Stimulated activated memory B cell treated with anti-CD40 and anti-IgM and Interleukin-4, amounts not matched to agents 10 μg/mL and 1 μg/mL and 100 μg/mL, for 72 hours (primary cell): Measurements from ENCODE around the gene RFX3.
A peak's percentile ranks its signal among the peaks of the same experiment; 100 is the strongest.

Experiments used
- ATAC-seq: fragments of 150-1000 bp; cut with Tn5 transposase; 2 replicates; pipeline ENCODE4 v1.10.0; 2021
- H3K27ac Mint-ChIP-seq: one replicate; pipeline ENCODE4 v1.8.0; 2022; ENCODE audit warnings: mild to moderate bottlenecking, mixed read lengths
- H3K27me3 Mint-ChIP-seq: one replicate; pipeline ENCODE4 v1.8.0; 2022; ENCODE audit warnings: mixed read lengths
- H3K36me3 Mint-ChIP-seq: one replicate; pipeline ENCODE4 v1.8.0; 2022; ENCODE audit warnings: mixed read lengths
- H3K4me1 Mint-ChIP-seq: one replicate; pipeline ENCODE4 v1.8.0; 2022; ENCODE audit warnings: mixed read lengths
- H3K4me3 Mint-ChIP-seq: one replicate; pipeline ENCODE4 v1.8.0; 2022; ENCODE audit warnings: mild to moderate bottlenecking, moderate library complexity, mixed read lengths
- H3K9me3 Mint-ChIP-seq: one replicate; pipeline ENCODE4 v1.8.0; 2022; ENCODE audit warnings: mixed read lengths

RFX3 gene

DNA sequence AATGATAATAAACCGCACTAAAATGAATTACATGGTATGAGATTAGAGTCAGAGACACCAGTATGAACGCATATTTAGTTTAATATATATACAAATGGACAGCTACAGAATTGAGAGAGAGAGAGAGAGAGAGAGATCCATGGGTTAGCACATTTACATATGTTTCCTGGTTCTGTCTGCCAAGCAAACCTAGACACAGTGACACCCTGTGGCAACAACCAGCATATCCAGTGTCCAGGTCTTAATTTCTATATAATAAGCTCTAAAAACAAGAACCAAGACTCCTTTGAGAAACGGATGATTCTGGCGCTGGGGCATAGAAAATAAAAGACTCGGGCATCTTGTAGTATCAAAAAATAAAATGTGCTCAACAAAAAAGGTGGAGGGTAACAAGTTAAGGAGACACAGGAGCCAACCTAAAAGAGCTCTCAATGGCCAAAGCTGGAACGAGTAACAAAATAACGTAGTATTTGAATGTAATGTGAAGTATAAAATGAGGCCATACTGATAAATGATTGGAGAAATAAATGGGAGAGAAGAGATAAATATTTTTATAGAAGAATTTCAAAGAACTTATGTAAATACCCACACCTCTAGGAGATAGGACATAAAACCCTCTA is 84.5 kb downstream of the RFX3 start:
- H3K9me3 Mint-ChIP-seq: peaks cover 3% of the 10 kb centered on the region
- H3K27ac Mint-ChIP-seq: no peak overlapping the region
- peaks cover 7% of the 10 kb centered on the region for H3K36me3 Mint-ChIP-seq

DNA sequence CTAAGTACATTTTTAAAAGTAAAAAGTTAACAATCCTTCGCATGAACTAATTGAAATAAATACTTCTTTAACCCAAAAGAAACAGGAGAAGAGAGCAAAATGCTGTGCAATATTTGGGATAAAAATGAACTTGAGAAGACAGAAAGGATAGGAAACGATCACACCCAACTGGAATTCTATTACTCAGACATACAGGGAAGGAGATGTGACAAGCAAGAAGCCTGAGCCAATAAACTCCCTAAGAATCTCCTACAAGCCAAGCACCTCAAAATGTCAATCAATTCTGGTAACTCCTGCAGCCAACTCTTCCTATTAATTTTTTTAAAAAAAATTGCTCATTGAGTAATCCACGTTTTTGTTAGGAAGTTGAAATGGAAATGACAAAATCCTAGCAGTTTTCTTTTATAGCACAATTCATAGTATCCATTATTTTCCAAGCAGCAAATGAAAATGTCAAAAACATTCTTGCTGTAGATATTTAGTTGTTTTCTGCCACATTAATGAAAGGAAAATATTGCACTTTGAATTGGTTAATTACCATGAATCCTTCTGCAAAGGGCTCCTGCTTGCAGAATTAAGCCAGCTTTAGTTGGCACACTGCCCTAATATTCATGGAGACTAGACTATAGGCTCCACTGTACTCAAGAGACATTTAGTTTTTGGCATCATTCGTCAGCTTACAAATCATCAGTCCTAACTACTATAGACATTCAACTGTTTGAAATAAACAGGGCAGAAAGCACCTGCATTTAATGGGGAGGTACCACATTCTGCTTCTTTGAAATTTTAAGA is 89.0 kb downstream of the RFX3 start:
- no peaks in the 10 kb centered on the region for H3K9me3 Mint-ChIP-seq
- no peaks in the 10 kb centered on the region for H3K27me3 Mint-ChIP-seq
- no peak for ATAC-seq
- peaks cover 19% of the 10 kb centered on the region for H3K4me1 Mint-ChIP-seq
- H3K27ac Mint-ChIP-seq: no peak overlapping the region
- peaks cover 23% of the 10 kb centered on the region for H3K36me3 Mint-ChIP-seq
- no peak overlapping the region for H3K4me3 Mint-ChIP-seq

More for the DNA sequence above, 84.5 kb downstream of the RFX3 start:
- H3K27me3 Mint-ChIP-seq: no peaks in the 10 kb centered on the region
- ATAC-seq: peak; percentile 76
- H3K4me3 Mint-ChIP-seq: no peak overlapping the region
- peaks cover 19% of the 10 kb centered on the region for H3K4me1 Mint-ChIP-seq

DNA sequence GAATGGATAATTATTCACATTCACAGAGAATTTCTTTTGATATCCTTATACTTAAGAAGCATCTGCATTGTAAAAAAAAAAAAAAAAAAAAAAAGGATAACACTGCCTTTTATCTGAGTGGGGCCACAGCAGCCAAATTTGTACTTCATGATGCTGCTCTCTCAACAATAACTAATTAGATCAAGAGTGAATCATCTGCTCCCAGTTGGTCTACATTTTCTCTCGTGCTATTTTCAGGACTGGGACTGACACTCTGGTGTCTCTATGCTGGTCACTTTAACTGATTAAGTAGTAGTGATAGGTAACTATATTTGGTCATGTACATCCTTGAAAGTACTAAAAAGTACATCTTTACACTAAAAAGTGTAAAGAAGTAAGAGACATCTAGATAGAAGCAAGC is 90.1 kb downstream of the RFX3 start:
- H3K27me3 Mint-ChIP-seq: no peaks in the 10 kb centered on the region
- ATAC-seq: no peak
- H3K4me3 Mint-ChIP-seq: no peak overlapping the region
- H3K9me3 Mint-ChIP-seq: no peaks in the 10 kb centered on the region
- peaks cover 10% of the 10 kb centered on the region for H3K4me1 Mint-ChIP-seq
- peaks cover 28% of the 10 kb centered on the region for H3K36me3 Mint-ChIP-seq
- H3K27ac Mint-ChIP-seq: no peak overlapping the region

DNA sequence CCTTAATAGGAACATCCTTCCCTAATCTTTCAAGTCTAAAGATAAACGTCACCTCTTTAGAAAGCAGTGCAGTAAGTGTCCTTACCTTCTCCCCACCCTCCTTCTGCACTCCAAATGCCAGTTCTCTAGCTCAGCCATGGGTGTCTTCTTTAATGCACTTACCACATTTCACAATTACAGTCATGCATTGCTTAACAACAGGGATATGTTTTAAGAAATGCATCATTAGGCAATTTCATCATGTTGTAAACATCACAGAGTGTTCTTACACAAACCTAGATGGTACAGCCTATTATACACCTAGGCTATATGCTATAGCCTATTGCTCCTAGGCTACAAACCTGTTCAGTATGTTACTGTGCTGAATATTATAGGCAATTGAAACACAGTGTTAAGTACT is 91.2 kb downstream of the RFX3 start:
- H3K27ac Mint-ChIP-seq: no peak overlapping the region
- peaks cover 28% of the 10 kb centered on the region for H3K36me3 Mint-ChIP-seq
- H3K27me3 Mint-ChIP-seq: no peaks in the 10 kb centered on the region
- no peak overlapping the region for H3K4me3 Mint-ChIP-seq
- no peaks in the 10 kb centered on the region for H3K9me3 Mint-ChIP-seq
- ATAC-seq: no peak
- peaks cover 6% of the 10 kb centered on the region for H3K4me1 Mint-ChIP-seq

DNA sequence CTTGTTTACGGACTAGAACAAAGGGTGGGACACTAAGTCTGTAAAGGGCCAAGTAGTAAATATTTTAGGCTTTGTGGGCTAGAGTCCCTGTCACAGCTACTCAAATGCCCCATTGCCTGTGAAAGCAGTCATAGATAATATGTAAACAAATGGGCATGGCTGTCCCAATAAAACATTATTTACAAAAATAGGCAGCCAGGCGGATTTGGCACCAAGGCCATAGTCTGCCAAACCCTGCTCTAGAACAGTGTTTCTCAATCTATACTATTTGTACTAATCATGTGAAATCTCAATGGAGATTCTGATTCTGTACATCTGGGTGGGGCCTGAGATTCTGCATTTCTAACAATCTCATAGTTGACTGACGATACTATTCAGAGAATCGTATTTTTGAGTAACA is 92.0 kb downstream of the RFX3 start:
- Mint-ChIP-seq H3K27me3 (no peaks in the 10 kb centered on the region), H3K9me3 (no peaks in the 10 kb centered on the region), H3K36me3 (peaks cover 28% of the 10 kb centered on the region), H3K27ac (no peak overlapping the region), H3K4me3 (no peak overlapping the region), H3K4me1 (peaks cover 6% of the 10 kb centered on the region)
- ATAC-seq: no peak

DNA sequence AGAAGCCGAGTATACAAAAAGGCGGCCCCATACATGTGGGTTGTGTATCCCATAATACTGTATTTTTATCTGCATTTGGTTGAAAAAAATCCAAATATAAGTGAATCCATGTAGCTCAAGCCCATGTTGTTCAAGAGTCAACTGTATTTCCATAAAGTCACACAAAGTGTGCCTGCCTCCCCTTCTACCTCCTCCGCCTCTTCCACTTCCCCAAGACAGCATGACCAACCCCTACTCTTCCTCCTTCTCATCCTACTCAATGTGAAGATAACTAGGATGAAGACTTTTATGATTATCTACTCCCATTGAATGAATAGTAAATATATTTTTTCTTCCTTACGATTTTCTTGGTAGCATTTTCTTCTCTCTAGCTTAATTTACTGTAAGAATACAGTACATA is 92.7 kb downstream of the RFX3 start:
- H3K36me3 Mint-ChIP-seq: peaks cover 31% of the 10 kb centered on the region
- H3K4me3 Mint-ChIP-seq: no peak overlapping the region
- H3K27ac Mint-ChIP-seq: no peak overlapping the region
- no peaks in the 10 kb centered on the region for H3K27me3 Mint-ChIP-seq
- H3K9me3 Mint-ChIP-seq: no peaks in the 10 kb centered on the region
- H3K4me1 Mint-ChIP-seq: peaks cover 2% of the 10 kb centered on the region
- ATAC-seq: no peak

DNA sequence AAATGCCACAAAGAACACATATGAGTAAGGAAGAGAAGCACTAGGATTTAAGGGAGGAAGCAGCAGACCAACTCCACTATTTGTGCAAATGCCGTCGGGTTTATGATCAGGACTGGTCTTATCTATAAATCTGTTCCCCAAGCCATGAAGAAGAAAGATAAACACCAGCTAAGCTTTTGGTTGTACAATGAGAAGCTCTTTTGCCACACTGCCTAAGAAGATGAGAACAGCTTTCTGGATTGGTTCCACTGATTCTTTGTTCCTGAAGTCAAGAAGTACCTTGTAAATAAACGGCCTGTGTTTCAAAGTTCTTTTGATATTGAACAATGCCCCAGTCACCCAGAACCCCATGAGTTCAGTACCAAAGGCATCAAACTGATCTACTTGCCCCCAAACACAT is 93.9 kb downstream of the RFX3 start:
- H3K27me3 Mint-ChIP-seq: no peaks in the 10 kb centered on the region
- no peak overlapping the region for H3K4me3 Mint-ChIP-seq
- no peaks in the 10 kb centered on the region for H3K4me1 Mint-ChIP-seq
- no peaks in the 10 kb centered on the region for H3K9me3 Mint-ChIP-seq
- no peak for ATAC-seq
- peaks cover 38% of the 10 kb centered on the region for H3K36me3 Mint-ChIP-seq
- no peak overlapping the region for H3K27ac Mint-ChIP-seq

DNA sequence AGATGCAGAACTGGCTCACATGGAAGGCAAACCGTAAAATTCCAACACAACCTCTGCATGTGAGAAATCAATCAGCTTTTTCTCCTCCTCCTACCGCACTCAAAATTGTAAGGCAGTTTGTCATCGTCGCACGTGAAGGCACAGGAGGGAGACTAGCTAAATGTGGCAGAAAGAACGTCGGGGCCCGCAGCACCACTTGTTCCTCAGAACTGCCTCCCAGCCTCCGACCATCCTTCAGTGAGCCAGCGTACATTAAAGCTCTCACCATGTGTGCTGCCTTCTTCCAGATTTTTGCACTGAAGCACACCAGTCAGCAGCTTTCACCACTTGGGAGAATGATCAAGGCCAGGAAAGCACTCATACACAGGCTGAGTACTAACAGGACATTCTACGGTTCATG is 105.9 kb downstream of the RFX3 start:
- ATAC-seq: no peak
- Mint-ChIP-seq H3K36me3 (peaks cover 19% of the 10 kb centered on the region), H3K4me3 (no peak overlapping the region), H3K4me1 (peaks cover 6% of the 10 kb centered on the region), H3K9me3 (no peaks in the 10 kb centered on the region), H3K27me3 (no peaks in the 10 kb centered on the region), H3K27ac (no peak overlapping the region)

DNA sequence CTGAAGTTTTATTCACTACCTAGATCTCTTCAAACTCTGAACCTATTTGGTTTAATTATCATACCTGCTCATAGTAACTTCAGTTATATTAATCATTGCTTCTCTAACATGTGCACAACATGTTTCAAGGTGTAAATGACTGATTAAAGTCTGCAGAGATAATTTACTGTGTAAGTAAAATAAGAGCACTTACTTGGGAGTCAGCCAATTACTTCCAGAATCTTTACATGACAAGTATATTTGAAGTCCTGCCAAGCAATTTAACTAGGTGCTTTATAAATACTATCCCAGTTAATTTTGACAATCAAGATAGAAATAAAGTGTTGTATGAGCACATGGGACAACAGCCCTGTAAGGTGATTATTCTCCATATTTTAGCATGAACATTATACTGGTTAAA is 109.9 kb downstream of the RFX3 start:
- no peak overlapping the region for H3K4me3 Mint-ChIP-seq
- peaks cover 6% of the 10 kb centered on the region for H3K4me1 Mint-ChIP-seq
- ATAC-seq: no peak
- H3K27ac Mint-ChIP-seq: no peak overlapping the region
- no peaks in the 10 kb centered on the region for H3K27me3 Mint-ChIP-seq
- peaks cover 25% of the 10 kb centered on the region for H3K36me3 Mint-ChIP-seq
- H3K9me3 Mint-ChIP-seq: no peaks in the 10 kb centered on the region

DNA sequence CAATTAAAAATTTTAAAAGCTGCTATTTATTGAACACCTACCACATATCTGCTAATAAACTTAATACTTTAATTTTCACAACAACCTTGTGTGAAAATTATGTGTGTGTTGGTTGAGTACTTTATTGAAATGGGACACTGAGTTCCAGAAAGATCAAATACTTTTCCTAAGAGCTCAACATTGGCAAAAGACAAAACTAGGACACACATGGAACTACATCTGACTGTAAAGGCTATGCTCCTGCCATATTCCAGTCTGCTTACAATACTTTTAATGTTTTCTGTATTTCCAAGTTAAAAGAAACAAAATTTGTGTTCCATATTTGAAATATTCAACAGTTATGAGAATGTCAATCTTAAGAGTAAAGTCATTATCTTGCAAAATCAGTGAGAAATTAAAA is 111.8 kb downstream of the RFX3 start:
- no peaks in the 10 kb centered on the region for H3K9me3 Mint-ChIP-seq

DNA sequence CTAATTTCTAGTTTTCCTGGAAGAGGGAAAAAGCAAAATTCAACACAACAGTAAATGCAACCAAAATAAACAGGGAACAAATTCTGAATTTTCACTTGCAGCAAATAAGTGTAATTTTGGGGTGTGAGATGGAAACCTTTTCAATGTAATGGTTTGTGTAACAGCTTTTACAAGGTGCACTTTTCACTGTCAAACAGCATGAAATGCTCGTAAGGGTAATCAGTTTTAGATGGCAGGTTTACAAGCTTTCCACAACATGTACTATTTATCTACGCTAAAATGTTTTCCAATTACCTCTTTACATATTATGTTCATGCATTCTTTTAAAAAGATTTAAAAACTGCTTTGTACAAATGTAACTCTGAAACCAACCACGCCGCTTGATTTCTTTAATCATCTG is 115.3 kb downstream of the RFX3 start:
- Mint-ChIP-seq H3K36me3 (peaks cover 14% of the 10 kb centered on the region), H3K4me1 (peaks cover 1% of the 10 kb centered on the region), H3K9me3 (peaks cover 3% of the 10 kb centered on the region), H3K27me3 (no peaks in the 10 kb centered on the region), H3K27ac (no peak overlapping the region), H3K4me3 (no peak overlapping the region)
- ATAC-seq: no peak

More for the DNA sequence above, 111.8 kb downstream of the RFX3 start:
- H3K27ac Mint-ChIP-seq: no peak overlapping the region
- ATAC-seq: no peak
- peaks cover 6% of the 10 kb centered on the region for H3K4me1 Mint-ChIP-seq
- H3K4me3 Mint-ChIP-seq: no peak overlapping the region
- no peaks in the 10 kb centered on the region for H3K27me3 Mint-ChIP-seq
- H3K36me3 Mint-ChIP-seq: peaks cover 20% of the 10 kb centered on the region

DNA sequence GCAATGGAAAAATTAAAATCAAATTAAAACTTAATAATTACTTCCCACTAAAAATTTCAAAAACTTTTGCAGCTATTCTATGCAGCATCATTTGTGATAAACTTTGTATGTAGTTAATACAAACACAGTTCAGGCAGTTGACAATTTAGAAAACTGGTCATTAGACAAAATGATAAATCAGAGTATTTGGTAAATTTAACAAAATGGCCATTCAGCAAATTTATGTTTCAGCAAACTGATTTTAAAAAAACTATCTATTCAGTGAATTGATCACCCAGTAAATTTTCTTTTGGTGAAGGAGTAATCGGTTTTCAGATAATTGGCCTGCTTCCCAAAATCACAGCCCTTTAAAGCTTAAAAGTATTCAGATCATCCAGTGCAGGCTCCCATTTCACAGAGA is 116.3 kb downstream of the RFX3 start:
- Mint-ChIP-seq H3K27me3 (no peaks in the 10 kb centered on the region), H3K27ac (no peak overlapping the region), H3K9me3 (peaks cover 3% of the 10 kb centered on the region), H3K4me3 (no peak overlapping the region), H3K4me1 (no peaks in the 10 kb centered on the region), H3K36me3 (peaks cover 11% of the 10 kb centered on the region)
- no peak for ATAC-seq

DNA sequence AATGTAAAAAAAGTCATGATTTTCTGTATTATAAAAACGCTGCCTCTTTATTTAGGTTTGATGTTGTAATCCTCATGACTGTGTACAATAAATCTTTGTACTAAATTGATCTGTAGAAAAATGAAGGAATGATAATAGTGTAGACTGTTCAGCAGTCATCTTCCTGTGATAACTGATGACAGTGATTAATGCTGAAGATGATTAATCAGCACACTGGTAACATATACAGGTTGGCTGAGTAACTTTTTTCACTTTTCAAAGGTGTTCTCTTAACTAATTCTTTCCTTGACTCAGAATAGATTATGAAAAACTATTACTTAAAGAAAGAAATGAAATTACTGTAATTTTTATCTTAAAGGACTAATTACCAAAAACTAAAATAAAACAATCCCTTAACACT is 122.5 kb downstream of the RFX3 start:
- Mint-ChIP-seq H3K4me3 (no peak overlapping the region), H3K27ac (no peak overlapping the region), H3K4me1 (peaks cover 3% of the 10 kb centered on the region), H3K27me3 (no peaks in the 10 kb centered on the region), H3K9me3 (peaks cover 3% of the 10 kb centered on the region), H3K36me3 (peaks cover 5% of the 10 kb centered on the region)
- ATAC-seq: no peak

DNA sequence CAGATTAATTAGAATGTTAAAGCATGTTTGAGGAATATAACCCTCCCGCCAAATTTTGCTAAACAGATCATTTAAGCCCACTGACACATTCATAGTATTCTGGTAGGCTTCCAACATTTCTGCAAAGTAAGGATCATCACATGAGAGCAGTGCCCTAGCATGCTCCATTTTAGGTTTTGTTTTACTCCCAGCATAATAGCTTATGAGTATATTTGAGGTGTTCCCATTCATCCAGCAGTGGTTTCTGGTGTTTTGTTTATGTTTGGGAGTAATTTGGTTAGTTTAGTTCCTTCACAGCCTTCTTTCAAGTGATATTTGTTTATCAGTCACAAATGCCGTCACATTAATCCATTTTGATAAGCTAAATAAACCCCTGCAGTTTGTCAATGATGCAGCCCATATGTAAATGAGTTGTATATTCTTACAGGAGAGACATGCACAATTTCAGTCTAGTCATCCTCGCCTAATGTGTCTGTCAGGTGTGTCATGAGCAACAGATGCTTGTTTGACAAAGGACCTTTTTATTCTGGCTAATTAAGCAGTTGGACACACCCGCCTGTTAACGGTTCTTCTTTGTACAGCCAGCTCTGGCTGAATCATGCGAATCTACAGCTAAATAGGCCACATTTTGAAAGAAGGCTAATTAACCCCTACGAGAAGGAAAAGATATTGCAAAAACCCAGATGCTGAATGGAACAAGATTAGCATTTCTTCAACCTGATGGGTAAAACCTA is 124.4 kb downstream of the RFX3 start:
- Mint-ChIP-seq H3K4me3 (no peak overlapping the region), H3K36me3 (peaks cover 11% of the 10 kb centered on the region), H3K27ac (no peak overlapping the region), H3K27me3 (no peaks in the 10 kb centered on the region), H3K4me1 (peaks cover 17% of the 10 kb centered on the region), H3K9me3 (peaks cover 3% of the 10 kb centered on the region)
- no peak for ATAC-seq

DNA sequence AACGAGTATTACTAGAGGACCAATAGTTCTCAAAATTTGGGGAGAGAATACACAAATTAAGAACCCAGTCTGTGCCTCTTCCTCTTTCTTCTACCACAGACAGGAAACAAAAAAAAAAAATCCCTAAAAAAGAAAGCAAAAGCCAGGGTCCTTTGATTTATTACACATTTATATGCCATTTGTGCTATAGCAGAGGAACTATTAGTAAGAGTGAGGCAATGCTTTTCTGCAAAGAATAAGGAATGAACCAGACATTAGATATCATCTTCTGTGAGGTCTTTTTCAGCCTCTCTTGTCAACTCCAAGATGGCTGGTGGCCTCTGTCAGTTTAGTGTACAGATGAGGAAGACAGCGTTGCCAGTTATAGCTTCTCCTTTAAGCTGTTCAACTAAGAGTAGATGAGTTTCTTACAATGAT is 127.6 kb downstream of the RFX3 start:
- peak; percentile 72 for ATAC-seq
- Mint-ChIP-seq H3K4me1 (peaks cover 17% of the 10 kb centered on the region), H3K36me3 (peaks cover 27% of the 10 kb centered on the region), H3K27ac (peak overlapping the region; percentile 91), H3K9me3 (no peaks in the 10 kb centered on the region), H3K27me3 (no peaks in the 10 kb centered on the region), H3K4me3 (peak overlapping the region; percentile 74)
